Cardiac muscle cell (in vitro differentiated cells and primary cell): Measurements from ENCODE around the gene POLR1D. TPM values are rescaled to one million over a fixed set of nuclear protein-coding genes. Genes with fewer than 3 reads are reported as not detected.

Experiments
- DNase-seq, 2 donors: peaks; one replicate each; pipeline versions ENCODE4 v3.0.0 to v3.0.0-alpha.2; 2010 to 2017; ENCODE audit warnings: low read depth in 1 of 2, low spot score in 1 of 2
- H3K27ac ChIP-seq: fragments of 200-600 bp; sonication (generic); 2 replicates; pipeline ENCODE4 v1.5.1; 2016
- H3K27me3 ChIP-seq: fragments of 200-600 bp; sonication (generic); 2 replicates; pipeline ENCODE4 v1.6.0; 2016; ENCODE audit warnings: control low read depth
- H3K36me3 ChIP-seq: fragments of 200-600 bp; sonication (generic); 2 replicates; pipeline ENCODE4 v1.5.1; 2016; ENCODE audit warnings: control low read depth
- H3K4me1 ChIP-seq: fragments of 200-600 bp; sonication (generic); 2 replicates; pipeline ENCODE4 v1.8.1; 2017; ENCODE audit warnings: low read depth, mild to moderate bottlenecking, mixed run types
- H3K4me3 ChIP-seq: fragments of 200-600 bp; sonication (generic); 2 replicates; pipeline ENCODE4 v1.5.1; 2016; ENCODE audit warnings: mild to moderate bottlenecking
- H3K9me3 ChIP-seq: fragments of 200-600 bp; sonication (generic); 2 replicates; pipeline ENCODE4 v1.5.1; 2017; ENCODE audit warnings: low read depth, mild to moderate bottlenecking, control low read depth
- polyA plus RNA-seq: library from polyadenylated mRNA; unstranded; fragments of >200 nt; fragmentation: Nextera tagmentation; extraction: Ambion mirVana; gene quantifications from 2 replicates; pipeline ENCODE4 v1.2.1, GENCODE V29; 2016
- total RNA-seq: library from RNA; depleted of rRNA; stranded (reverse); fragments of >200 nt; gene quantifications from 2 replicates; pipeline ENCODE4 v1.2.3, GENCODE V29; 2016
- TF ChIP-seq, protein P1 (sequence below): IDR thresholded peaks from 2 replicates; pipeline ENCODE4 v1.5.1; 2012; ENCODE audit warnings: low read depth, mild to moderate bottlenecking, low read length

The POLR1D gene
- total and polyA plus RNA-seq, 2 experiments from 2014 or later = 101 to 116 TPM

DNA sequence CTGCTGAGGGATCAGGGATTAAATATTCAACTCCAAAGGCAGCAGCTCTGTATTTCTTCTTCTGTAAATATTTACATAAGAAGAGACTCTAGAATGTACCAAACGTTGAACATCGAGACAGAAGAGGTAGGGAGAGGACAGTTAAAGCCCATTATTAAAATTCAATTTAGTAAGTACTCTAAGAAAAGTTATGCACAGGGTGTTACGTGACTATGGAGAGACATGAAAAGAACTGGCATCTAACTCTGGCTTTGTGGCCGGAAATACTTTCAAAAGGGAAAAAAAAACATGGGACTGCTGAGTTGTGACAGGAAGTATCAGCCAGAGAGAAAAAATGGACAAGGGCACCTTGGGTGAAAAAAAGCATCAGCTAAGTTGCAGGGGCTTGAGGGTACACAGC, 38.0 kb upstream of the POLR1D start:
- Histone ChIP-seq H3K4me3 (no peak overlapping the region), H3K9me3 (no peaks in the 10 kb centered on the region), H3K36me3 (no peaks in the 10 kb centered on the region), H3K4me1 (no peaks in the 10 kb centered on the region), H3K27ac (no peak overlapping the region), H3K27me3 (no peaks in the 10 kb centered on the region)
- peak in 1 of 2 donors; percentile 41 for DNase-seq
- TF ChIP-seq, protein P1, sequence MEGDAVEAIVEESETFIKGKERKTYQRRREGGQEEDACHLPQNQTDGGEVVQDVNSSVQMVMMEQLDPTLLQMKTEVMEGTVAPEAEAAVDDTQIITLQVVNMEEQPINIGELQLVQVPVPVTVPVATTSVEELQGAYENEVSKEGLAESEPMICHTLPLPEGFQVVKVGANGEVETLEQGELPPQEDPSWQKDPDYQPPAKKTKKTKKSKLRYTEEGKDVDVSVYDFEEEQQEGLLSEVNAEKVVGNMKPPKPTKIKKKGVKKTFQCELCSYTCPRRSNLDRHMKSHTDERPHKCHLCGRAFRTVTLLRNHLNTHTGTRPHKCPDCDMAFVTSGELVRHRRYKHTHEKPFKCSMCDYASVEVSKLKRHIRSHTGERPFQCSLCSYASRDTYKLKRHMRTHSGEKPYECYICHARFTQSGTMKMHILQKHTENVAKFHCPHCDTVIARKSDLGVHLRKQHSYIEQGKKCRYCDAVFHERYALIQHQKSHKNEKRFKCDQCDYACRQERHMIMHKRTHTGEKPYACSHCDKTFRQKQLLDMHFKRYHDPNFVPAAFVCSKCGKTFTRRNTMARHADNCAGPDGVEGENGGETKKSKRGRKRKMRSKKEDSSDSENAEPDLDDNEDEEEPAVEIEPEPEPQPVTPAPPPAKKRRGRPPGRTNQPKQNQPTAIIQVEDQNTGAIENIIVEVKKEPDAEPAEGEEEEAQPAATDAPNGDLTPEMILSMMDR = no peak

DNA sequence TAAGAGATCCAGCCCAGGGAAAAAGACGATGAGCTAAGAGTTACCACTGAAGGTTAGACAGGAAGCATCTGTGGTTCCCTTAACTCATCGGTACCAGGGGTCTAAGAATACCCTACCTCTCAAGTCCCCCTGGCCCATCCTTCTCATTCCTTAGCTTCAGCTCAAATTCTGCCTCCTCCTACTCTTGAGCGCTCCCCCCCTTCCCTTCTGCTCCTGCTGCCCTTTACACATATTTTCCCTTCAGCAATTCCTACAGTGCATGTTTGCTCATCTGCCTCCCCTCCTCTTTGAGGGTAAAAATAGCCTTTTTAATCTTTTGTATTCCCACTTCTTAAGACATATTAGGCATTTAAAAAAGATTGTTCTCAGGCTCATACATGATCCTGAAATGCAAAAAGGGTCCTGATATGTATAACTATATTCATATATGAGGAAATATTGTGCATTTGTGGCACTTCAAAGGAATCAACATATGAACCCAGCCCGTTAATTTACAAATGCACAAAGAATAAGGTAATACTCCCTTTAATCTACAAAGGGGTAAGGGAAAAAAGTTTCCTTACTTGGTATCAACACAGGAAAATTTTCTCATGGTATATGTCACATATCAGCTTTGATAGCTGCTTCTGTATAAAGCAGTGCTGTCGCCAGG, 34.5 kb upstream of the POLR1D start:
- TF ChIP-seq, protein P1 = no peak
- Histone ChIP-seq H3K4me3 (no peak overlapping the region), H3K27ac (no peak overlapping the region), H3K27me3 (no peaks in the 10 kb centered on the region), H3K4me1 (no peaks in the 10 kb centered on the region), H3K36me3 (no peaks in the 10 kb centered on the region), H3K9me3 (no peaks in the 10 kb centered on the region)
- peak in 1 of 2 donors; percentile 33 for DNase-seq

DNA sequence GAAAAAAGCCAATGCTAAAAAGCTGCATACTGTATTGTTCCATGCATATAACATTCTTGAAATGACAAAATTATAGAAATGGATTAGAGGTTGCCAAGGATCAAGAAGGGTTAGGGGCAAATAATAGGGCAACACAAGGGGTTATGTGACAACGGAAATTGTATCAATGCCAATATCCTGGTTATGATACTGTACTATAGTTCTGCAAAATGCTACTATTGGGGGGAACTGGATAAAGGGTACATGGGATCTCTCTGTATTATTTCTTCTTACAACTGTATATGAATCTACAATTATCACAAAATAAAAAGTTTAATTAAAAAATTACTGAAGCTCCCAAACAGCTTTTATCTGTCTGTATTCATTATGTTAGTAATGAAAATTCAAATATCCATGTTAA, 33.3 kb upstream of the POLR1D start:
- H3K9me3 ChIP-seq = no peaks in the 10 kb centered on the region
- no peaks in the 10 kb centered on the region for H3K36me3 ChIP-seq
- H3K4me1 ChIP-seq = no peaks in the 10 kb centered on the region
- no peak overlapping the region for H3K27ac ChIP-seq
- H3K4me3 ChIP-seq = no peak overlapping the region
- H3K27me3 ChIP-seq = no peaks in the 10 kb centered on the region
- no peak for DNase-seq
- TF ChIP-seq, protein P1 = no peak

DNA sequence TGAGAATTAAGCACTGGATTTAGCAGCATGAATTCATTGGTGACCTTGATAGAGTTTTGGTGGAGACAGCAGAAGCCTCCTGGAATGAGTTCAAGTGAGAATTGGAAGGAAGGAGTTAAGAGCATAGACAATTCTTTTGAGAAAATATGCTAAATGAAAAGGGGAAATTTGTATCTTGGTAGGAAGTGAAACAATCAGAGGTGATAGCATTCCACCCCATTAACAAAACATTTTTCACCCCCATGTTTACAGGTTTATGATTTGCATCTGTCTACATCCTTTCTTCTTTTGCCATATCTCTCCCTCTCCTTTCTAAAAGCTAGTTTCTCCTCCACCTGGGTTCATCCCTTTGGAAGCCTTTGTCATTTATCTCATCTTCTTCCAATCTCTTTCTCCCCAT, 28.8 kb upstream of the POLR1D start:
- H3K27ac ChIP-seq = no peak overlapping the region
- H3K36me3 ChIP-seq = no peaks in the 10 kb centered on the region
- TF ChIP-seq, protein P1 = no peak
- H3K9me3 ChIP-seq = no peaks in the 10 kb centered on the region
- H3K4me3 ChIP-seq = no peak overlapping the region
- H3K4me1 ChIP-seq = peaks cover 5% of the 10 kb centered on the region
- no peak for DNase-seq
- H3K27me3 ChIP-seq = no peaks in the 10 kb centered on the region

DNA sequence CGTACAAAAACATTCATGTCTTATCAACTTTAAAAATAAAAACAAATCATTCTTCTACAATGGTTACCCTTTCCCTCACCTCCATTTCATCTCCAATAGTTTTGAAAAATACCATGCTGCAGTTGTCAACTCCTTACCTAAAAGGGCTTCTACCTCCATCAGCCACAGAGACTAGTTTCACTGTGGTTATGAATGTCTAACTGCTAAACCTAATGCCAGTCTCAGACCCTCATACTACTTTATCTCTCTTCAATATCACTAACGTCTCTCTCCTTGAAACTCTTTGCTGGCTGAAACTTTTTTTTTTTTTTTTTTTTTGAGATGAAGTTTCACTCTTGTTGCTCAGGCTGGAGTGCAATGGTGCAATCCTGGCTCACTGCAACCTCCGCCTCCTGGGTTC, 28.4 kb upstream of the POLR1D start:
- Histone ChIP-seq H3K4me1 (peaks cover 8% of the 10 kb centered on the region), H3K9me3 (no peaks in the 10 kb centered on the region), H3K27ac (no peak overlapping the region), H3K4me3 (no peak overlapping the region), H3K27me3 (no peaks in the 10 kb centered on the region), H3K36me3 (no peaks in the 10 kb centered on the region)
- TF ChIP-seq, protein P1 = no peak
- DNase-seq = no peak
